Duodenal mucosa (tissue), 2 donors: Measurements from ENCODE around the gene FBXL12.
"Not testable (repeated sequence)": the region's sequence is repeated elsewhere in the genome, so short reads cannot be mapped to it uniquely, and the experiment has no call there.

ENCODE experiments used
- H3K27ac ChIP-seq: one replicate; pipeline ENCODE4 v1.7.0; 2013; ENCODE audit warnings: low read depth, low read length
- H3K27me3 ChIP-seq, 2 donors: one replicate each; pipeline ENCODE4 v1.7.0; 2013; ENCODE audit warnings: low read length in 2 of 2, control low read depth in 1 of 2; ENCODE audit not compliant: insufficient read depth in 2 of 2, control insufficient read depth in 1 of 2
- H3K36me3 ChIP-seq, 2 donors: one replicate each; pipeline ENCODE4 v1.7.0; 2013; ENCODE audit warnings: low read length in 2 of 2, control low read depth in 1 of 2; ENCODE audit not compliant: insufficient read depth in 2 of 2, control insufficient read depth in 1 of 2
- H3K4me1 ChIP-seq, 2 donors: one replicate each; pipeline ENCODE4 v1.7.0; 2013; ENCODE audit warnings: low read length in 2 of 2, control low read depth in 1 of 2; ENCODE audit not compliant: insufficient read depth in 2 of 2, control insufficient read depth in 1 of 2
- H3K4me3 ChIP-seq, 2 donors: one replicate each; pipeline ENCODE4 v1.7.0; 2013; ENCODE audit warnings: low read length in 2 of 2, low read depth in 1 of 2
- H3K9ac ChIP-seq, 2 donors: one replicate each; pipeline ENCODE4 v1.7.0; 2013; ENCODE audit warnings: low read length in 2 of 2, low read depth in 1 of 2
- H3K9me3 ChIP-seq, 2 donors: one replicate each; pipeline ENCODE4 v1.7.0; 2013; ENCODE audit warnings: low read length in 2 of 2, control low read depth in 1 of 2; ENCODE audit not compliant: control insufficient read depth in 1 of 2

FBXL12 gene

GRCh38 chr19:9820034-9820433, 1.2 kb upstream of the FBXL12 start:
- Histone ChIP-seq H3K4me3 (peak overlapping the region; percentile 37 to 57), H3K9ac (peak overlapping the region in 1 of 2 donors; percentile 43), H3K4me1 (peaks cover 17 to 20% of the 10 kb centered on the region in 2 donors), H3K27ac (peak overlapping the region; percentile 52)
- H3K36me3 ChIP-seq, H3K9me3 ChIP-seq, H3K27me3 ChIP-seq: not testable (repeated sequence)

- H3K9me3 ChIP-seq: peaks cover 0 to 3% of the 10 kb centered on the region in 2 donors
- H3K4me3 ChIP-seq: peak overlapping the region; percentile 37 to 57
- H3K27ac ChIP-seq: peak overlapping the region; percentile 52
- no peaks in the 10 kb centered on the region for H3K27me3 ChIP-seq
- peaks cover 0 to 4% of the 10 kb centered on the region in 2 donors for H3K36me3 ChIP-seq
- peaks cover 17 to 20% of the 10 kb centered on the region in 2 donors for H3K4me1 ChIP-seq
- peak overlapping the region in 1 of 2 donors; percentile 43 for H3K9ac ChIP-seq
These were observed 674 bp upstream of the FBXL12 start for GRCh38 chr19:9819596-9819909.

GRCh38 chr19:9818175-9818733, 625 bp downstream of the FBXL12 start:
- peaks cover 0 to 4% of the 10 kb centered on the region in 2 donors for H3K36me3 ChIP-seq
- H3K4me3 ChIP-seq: peak overlapping the region; percentile 74 to 90
- peaks cover 17 to 20% of the 10 kb centered on the region in 2 donors for H3K4me1 ChIP-seq
- peak overlapping the region; percentile 99 for H3K27ac ChIP-seq
- H3K9ac ChIP-seq: peak overlapping the region; percentile 88 to 94
- H3K27me3 ChIP-seq: no peaks in the 10 kb centered on the region
- peaks cover 0 to 3% of the 10 kb centered on the region in 2 donors for H3K9me3 ChIP-seq

GRCh38 chr19:9811139-9811538, 7.7 kb downstream of the FBXL12 start:
- no peak overlapping the region for H3K27ac ChIP-seq

GRCh38 chr19:9808855-9809824, 9.7 kb downstream of the FBXL12 start:
- Histone ChIP-seq H3K4me3 (no peak overlapping the region), H3K27me3 (no peaks in the 10 kb centered on the region), H3K9ac (no peak overlapping the region), H3K4me1 (no peaks in the 10 kb centered on the region), H3K36me3 (peaks cover 13 to 49% of the 10 kb centered on the region in 2 donors), H3K9me3 (no peaks in the 10 kb centered on the region), H3K27ac (no peak overlapping the region)

More at GRCh38 chr19:9811139-9811538, 7.7 kb downstream of the FBXL12 start:
- no peak overlapping the region for H3K9ac ChIP-seq
- peaks cover 0 to 3% of the 10 kb centered on the region in 2 donors for H3K9me3 ChIP-seq
- no peaks in the 10 kb centered on the region for H3K27me3 ChIP-seq
- peaks cover 13 to 49% of the 10 kb centered on the region in 2 donors for H3K36me3 ChIP-seq
- H3K4me3 ChIP-seq: no peak overlapping the region
- H3K4me1 ChIP-seq: no peaks in the 10 kb centered on the region

- no peak overlapping the region for H3K4me3 ChIP-seq
- no peaks in the 10 kb centered on the region for H3K27me3 ChIP-seq
- peaks cover 13 to 52% of the 10 kb centered on the region in 2 donors for H3K36me3 ChIP-seq
- no peak overlapping the region for H3K9ac ChIP-seq
- H3K27ac ChIP-seq: no peak overlapping the region
- H3K4me1 ChIP-seq: no peaks in the 10 kb centered on the region
- no peaks in the 10 kb centered on the region for H3K9me3 ChIP-seq
These were observed 12.1 kb downstream of the FBXL12 start for GRCh38 chr19:9806803-9807202.

GRCh38 chr19:9801976-9802375, 16.9 kb downstream of the FBXL12 start:
- peaks cover 0 to 16% of the 10 kb centered on the region in 2 donors for H3K36me3 ChIP-seq
- no peak overlapping the region for H3K9ac ChIP-seq
- no peaks in the 10 kb centered on the region for H3K4me1 ChIP-seq
- no peak overlapping the region for H3K4me3 ChIP-seq
- H3K9me3 ChIP-seq: no peaks in the 10 kb centered on the region
- no peak overlapping the region for H3K27ac ChIP-seq
- H3K27me3 ChIP-seq: no peaks in the 10 kb centered on the region

- Histone ChIP-seq H3K9me3 (no peaks in the 10 kb centered on the region), H3K27me3 (no peaks in the 10 kb centered on the region), H3K27ac (no peak overlapping the region), H3K36me3 (peaks cover 0 to 5% of the 10 kb centered on the region in 2 donors), H3K9ac (no peak overlapping the region), H3K4me1 (peaks cover 0 to 4% of the 10 kb centered on the region in 2 donors), H3K4me3 (no peak overlapping the region)
These were observed 19.7 kb downstream of the FBXL12 start for GRCh38 chr19:9799162-9799561.

- H3K4me3 ChIP-seq: no peak overlapping the region
- no peaks in the 10 kb centered on the region for H3K36me3 ChIP-seq
- H3K27ac ChIP-seq: no peak overlapping the region
- H3K9ac ChIP-seq: no peak overlapping the region
- H3K4me1 ChIP-seq: peaks cover 0 to 4% of the 10 kb centered on the region in 2 donors
- H3K9me3 ChIP-seq: no peaks in the 10 kb centered on the region
- no peaks in the 10 kb centered on the region for H3K27me3 ChIP-seq
These were observed 21.0 kb downstream of the FBXL12 start for GRCh38 chr19:9797871-9798270.

GRCh38 chr19:9796113-9796773, 22.6 kb downstream of the FBXL12 start:
- Histone ChIP-seq H3K27ac (no peak overlapping the region), H3K9ac (no peak overlapping the region), H3K36me3 (no peaks in the 10 kb centered on the region), H3K4me1 (peaks cover 0 to 4% of the 10 kb centered on the region in 2 donors), H3K27me3 (no peaks in the 10 kb centered on the region), H3K9me3 (no peaks in the 10 kb centered on the region), H3K4me3 (no peak overlapping the region)
